Endothelial cell of umbilical vein (primary cell): ENCODE measurements around the gene FHDC1. TPM values are rescaled to one million over a fixed set of nuclear protein-coding genes. Genes with fewer than 3 reads are reported as not detected.

Experiments used
- BruUV-seq: library from RNA; stranded (reverse); fragments of 400-500 nt; replicated peaks from 2 replicates; lab custom pipeline; 2021; lab: Mats Ljungman, UMichigan
- CTCF ChIA-PET: fragments of 300-600, 350-600 bp; sonication (Branson Sonifier 250); formaldehyde crosslinking; loops from one replicate; lab custom pipeline; 2021; ENCODE audit warnings: antibody characterized with exemption, inconsistent platforms; lab: Charles Lee
- POLR2A ChIA-PET: fragments of 300-600, 350-600 bp; sonication (Branson Sonifier 250); formaldehyde crosslinking; loops from one replicate; lab custom pipeline; 2021; ENCODE audit warnings: antibody characterized with exemption, inconsistent platforms; lab: Charles Lee
- DNase-seq: peaks from one replicate; pipeline ENCODE4 v3.0.0-alpha.2; 2011; ENCODE audit warnings: low read depth, low spot score
- FAIRE-seq: peaks from 2 replicates; lab custom pipeline; 2011; peaks lifted over from hg19 to GRCh38; lab: Jason Lieb, UNC
- H2AFZ ChIP-seq: 2 replicates; pipeline ENCODE4 v1.6.0; 2012; ENCODE audit warnings: low read depth, low read length, control low read depth, inconsistent platforms
- H3K27ac ChIP-seq: 2 replicates; pipeline ENCODE4 v1.5.1; 2011; ENCODE audit warnings: low read depth, mild to moderate bottlenecking, control low read depth, low read length, moderate library complexity; ENCODE audit not compliant: insufficient read depth
- H3K27me3 ChIP-seq, 2 experiments: 2 replicates each; pipeline versions ENCODE4 v1.6.0 to v1.6.1; 2011; ENCODE audit warnings: low read length in 2 of 2, mixed read lengths in 1 of 2; ENCODE audit not compliant: control insufficient read depth in 2 of 2, insufficient read depth in 2 of 2
- H3K36me3 ChIP-seq, 2 experiments: 2 replicates in 1 of 2; 3 replicates in 1 of 2; pipeline ENCODE4 v1.5.1; 2011; ENCODE audit warnings: low read length in 2 of 2, mild to moderate bottlenecking in 1 of 2, moderate library complexity in 1 of 2; ENCODE audit not compliant: control insufficient read depth in 2 of 2, insufficient read depth in 2 of 2; ENCODE audit errors: extremely low read depth in 1 of 2
- H3K4me1 ChIP-seq: 3 replicates; pipeline ENCODE4 v1.5.1; 2011; ENCODE audit warnings: mild to moderate bottlenecking, low read length; ENCODE audit not compliant: control insufficient read depth, insufficient read depth; ENCODE audit errors: extremely low read depth
- H3K4me2 ChIP-seq: 2 replicates; pipeline ENCODE4 v1.6.1; 2011; ENCODE audit warnings: low read length, control low read depth, mixed read lengths; ENCODE audit not compliant: insufficient read depth
- H3K4me3 ChIP-seq, 3 experiments: fragments of 200-600 bp in 1 of 3; sonication (generic), shearing (Covaris generic) in 1 of 3; replicated peaks in 1 of 3; 2 replicates each; pipeline ENCODE4 v1.5.1; 2011 to 2016; ENCODE audit warnings: control low read depth in 3 of 3, low read length in 3 of 3, mild to moderate bottlenecking in 2 of 3, inconsistent platforms in 1 of 3, low read depth in 1 of 3, moderate library complexity in 1 of 3; ENCODE audit not compliant: insufficient read depth in 1 of 3
- H3K79me2 ChIP-seq: 2 replicates; pipeline ENCODE4 v1.6.0; 2012; ENCODE audit warnings: low read length, inconsistent platforms; ENCODE audit not compliant: control insufficient read depth, insufficient read depth
- H3K9ac ChIP-seq: replicated peaks from 2 replicates; pipeline ENCODE3; 2011; ENCODE audit warnings: low read length, control low read depth; ENCODE audit not compliant: insufficient read depth; ENCODE audit errors: extremely low read depth
- H3K9me1 ChIP-seq: replicated peaks from 3 replicates; pipeline ENCODE4 v1.6.0; 2011; ENCODE audit warnings: mild to moderate bottlenecking, low read length; ENCODE audit not compliant: control insufficient read depth, insufficient read depth; ENCODE audit errors: extremely low read depth
- H3K9me3 ChIP-seq: replicated peaks from 2 replicates; pipeline ENCODE4 v1.5.1; 2012; ENCODE audit warnings: low read length, inconsistent platforms; ENCODE audit not compliant: control insufficient read depth, insufficient read depth
- H4K20me1 ChIP-seq: replicated peaks from 2 replicates; pipeline ENCODE3; 2011; ENCODE audit warnings: mild to moderate bottlenecking, low read length; ENCODE audit not compliant: control insufficient read depth, insufficient read depth; ENCODE audit errors: extremely low read depth
- EZH2 ChIP-seq: IDR thresholded peaks from 2 replicates; pipeline ENCODE4 v1.6.1; 2012; ENCODE audit warnings: borderline replicate concordance, low read depth, mild to moderate bottlenecking, moderate library complexity, low read length, inconsistent platforms; ENCODE audit not compliant: severe bottlenecking
- FOS ChIP-seq: IDR thresholded peaks from 2 replicates; pipeline ENCODE4 v1.6.1; 2011; ENCODE audit warnings: mild to moderate bottlenecking, low read length, moderate library complexity, borderline replicate concordance; ENCODE audit not compliant: insufficient read depth
- GATA2 ChIP-seq: IDR thresholded peaks from 2 replicates; pipeline ENCODE4 v1.7.0; 2011; ENCODE audit warnings: low read depth, mild to moderate bottlenecking, moderate library complexity, mixed read lengths, low read length; ENCODE audit not compliant: insufficient read length, insufficient read depth
- JUN ChIP-seq: IDR thresholded peaks from 2 replicates; pipeline ENCODE4 v1.6.1; 2011; ENCODE audit warnings: borderline replicate concordance, low read depth; ENCODE audit not compliant: insufficient read length, insufficient read depth
- MYC ChIP-seq: IDR thresholded peaks from one replicate; pipeline ENCODE4 v1.6.1; 2011; ENCODE audit warnings: mild to moderate bottlenecking, low read depth, low read length
- POLR2A ChIP-seq: IDR thresholded peaks from 2 replicates; pipeline ENCODE4 v1.6.1; 2012; ENCODE audit warnings: low read depth, mild to moderate bottlenecking, control low read depth, low read length
- POLR2AphosphoS5 ChIP-seq: IDR thresholded peaks from 2 replicates; pipeline ENCODE4 v1.6.1; 2012; ENCODE audit warnings: low read depth, mild to moderate bottlenecking, control low read depth, low read length, moderate library complexity; ENCODE audit not compliant: insufficient read depth
- dilution Hi-C: fragments of 300-500 bp; cut with MboI; formaldehyde crosslinking; loops from one replicate; pipeline ENCODE4 v1.15.0; 2019; ENCODE audit warnings: low sequenced_read_pairs; ENCODE audit not compliant: extremely low pct_ligation_motif_present
- intact Hi-C: fragments of 100-400 bp; cut with micrococcal nuclease; formaldehyde crosslinking; loops from one replicate; pipeline ENCODE4 v1.10.0; 2022
- polyA plus RNA-seq, 4 experiments: library from polyadenylated mRNA; depleted of rRNA in 3 of 4; stranded (reverse) in 3 of 4; unstranded in 1 of 4; fragments of >200 nt; gene quantifications; 2 replicates each; pipeline versions ENCODE4 v1.2.1 to v1.2.3, GENCODE V29; 2011 to 2012; ENCODE audit warnings: missing spikeins in 1 of 4
- total RNA-seq: library from RNA; stranded (reverse); gene quantifications from 2 replicates; pipeline ENCODE4 v1.2.3, GENCODE V29; 2021
- TF ChIP-seq, protein P1 (sequence below), 2 donors: IDR thresholded peaks; 1 replicate in 1 of 2; 2 replicates in 1 of 2; pipeline ENCODE4 v1.5.1; 2011; ENCODE audit warnings: low read length in 2 of 2, mild to moderate bottlenecking in 2 of 2, moderate library complexity in 2 of 2, control low read depth in 1 of 2, inconsistent platforms in 1 of 2, low read depth in 1 of 2; ENCODE audit not compliant: insufficient read depth in 1 of 2; ENCODE audit errors: extremely low read depth in 1 of 2
- TF ChIP-seq, protein P2 (sequence below): IDR thresholded peaks from 2 replicates; pipeline ENCODE4 v1.6.1; 2011; ENCODE audit not compliant: insufficient read depth, insufficient read length

Gene FHDC1
- total and polyA plus RNA-seq, 2 donors (not counting 3 experiments of a cell fraction or from before 2014, with no cell fraction given), result 0.03 to 0.18 TPM

DNA sequence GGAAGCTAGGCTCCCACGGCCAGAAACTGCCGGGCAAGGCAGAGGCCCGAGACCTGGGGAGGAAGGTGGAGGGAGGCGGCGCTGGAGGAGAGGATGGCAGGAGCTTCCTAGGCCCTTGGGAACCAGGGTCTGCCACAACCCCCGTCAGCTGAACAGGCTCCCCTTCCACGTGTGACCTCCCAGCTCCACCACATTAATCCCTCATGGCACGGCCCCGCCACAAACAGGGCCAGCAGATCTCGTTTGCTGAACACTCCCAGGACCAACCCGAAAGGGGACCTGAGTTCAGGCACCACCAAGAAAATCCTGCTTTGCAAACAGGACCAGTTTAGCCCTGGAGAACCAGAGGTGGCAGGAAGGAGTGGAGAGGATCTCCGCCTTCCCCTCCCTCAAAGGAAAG is 62.7 kb downstream of the FHDC1 start:
- Histone ChIP-seq H3K4me1 (peaks cover 6% of the 10 kb centered on the region), H3K9ac (no peak overlapping the region), H3K4me3 (no peak overlapping the region), H3K9me1 (no peaks in the 10 kb centered on the region), H3K36me3 (no peaks in the 10 kb centered on the region), H2AFZ (no peak overlapping the region), H3K4me2 (no peak overlapping the region), H3K27ac (no peak overlapping the region), H4K20me1 (no peaks in the 10 kb centered on the region), H3K9me3 (no peaks in the 10 kb centered on the region), H3K79me2 (no peaks in the 10 kb centered on the region), H3K27me3 (no peaks in the 10 kb centered on the region)
- POLR2A ChIA-PET, result no interaction called here
- FAIRE-seq, result no peak
- CTCF ChIA-PET, result no interaction called here
- dilution Hi-C loops, result no loop called here
- no peak for DNase-seq
- BruUV-seq, result no TSS peak
- intact Hi-C loops, result no loop called here
- TF ChIP-seq JUN, result no peak
- TF ChIP-seq, protein P1, sequence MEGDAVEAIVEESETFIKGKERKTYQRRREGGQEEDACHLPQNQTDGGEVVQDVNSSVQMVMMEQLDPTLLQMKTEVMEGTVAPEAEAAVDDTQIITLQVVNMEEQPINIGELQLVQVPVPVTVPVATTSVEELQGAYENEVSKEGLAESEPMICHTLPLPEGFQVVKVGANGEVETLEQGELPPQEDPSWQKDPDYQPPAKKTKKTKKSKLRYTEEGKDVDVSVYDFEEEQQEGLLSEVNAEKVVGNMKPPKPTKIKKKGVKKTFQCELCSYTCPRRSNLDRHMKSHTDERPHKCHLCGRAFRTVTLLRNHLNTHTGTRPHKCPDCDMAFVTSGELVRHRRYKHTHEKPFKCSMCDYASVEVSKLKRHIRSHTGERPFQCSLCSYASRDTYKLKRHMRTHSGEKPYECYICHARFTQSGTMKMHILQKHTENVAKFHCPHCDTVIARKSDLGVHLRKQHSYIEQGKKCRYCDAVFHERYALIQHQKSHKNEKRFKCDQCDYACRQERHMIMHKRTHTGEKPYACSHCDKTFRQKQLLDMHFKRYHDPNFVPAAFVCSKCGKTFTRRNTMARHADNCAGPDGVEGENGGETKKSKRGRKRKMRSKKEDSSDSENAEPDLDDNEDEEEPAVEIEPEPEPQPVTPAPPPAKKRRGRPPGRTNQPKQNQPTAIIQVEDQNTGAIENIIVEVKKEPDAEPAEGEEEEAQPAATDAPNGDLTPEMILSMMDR (IDR thresholded peaks at IDR 0.05; ENCODE audit: extremely low read depth in 1 of 2, insufficient read depth in 1 of 2, low read depth in 1 of 2, low read length in 2 of 2), result no peak
- no peak for TF ChIP-seq FOS
- TF ChIP-seq POLR2A, result no peak
- TF ChIP-seq GATA2, result no peak
- no peak for TF ChIP-seq EZH2
- TF ChIP-seq, protein P2, sequence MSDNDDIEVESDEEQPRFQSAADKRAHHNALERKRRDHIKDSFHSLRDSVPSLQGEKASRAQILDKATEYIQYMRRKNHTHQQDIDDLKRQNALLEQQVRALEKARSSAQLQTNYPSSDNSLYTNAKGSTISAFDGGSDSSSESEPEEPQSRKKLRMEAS, result no peak
- no peak for TF ChIP-seq POLR2AphosphoS5
- TF ChIP-seq MYC, result no peak
